Endothelial cell of hepatic sinusoid (primary cell): ENCODE measurements around the gene CCDC192.
"Not testable (repeated sequence)": the region's sequence is repeated elsewhere in the genome, so short reads cannot be mapped to it uniquely, and the experiment has no call there.

ENCODE experiments used
- in situ Hi-C: cut with HindIII; loops from 2 replicates; pipeline ENCODE4 v1.10.0; 2017; ENCODE audit warnings: low sequenced_read_pairs

Gene CCDC192

GRCh38 chr5:127697894-127698600, 5.1 kb upstream of the CCDC192 start:
- in situ Hi-C loops, result no loop called here

- in situ Hi-C loops, result no loop called here
Observed at GRCh38 chr5:127699416-127699815, 3.8 kb upstream of the CCDC192 start.

GRCh38 chr5:127700237-127700766, 2.9 kb upstream of the CCDC192 start:
- in situ Hi-C loops, result no loop called here

- in situ Hi-C loops, result no loop called here
Observed at GRCh38 chr5:127702434-127702833, 757 bp upstream of the CCDC192 start.

GRCh38 chr5:127705120-127705892, 2.1 kb downstream of the CCDC192 start:
- in situ Hi-C loops, result no loop called here

- in situ Hi-C loops, result no loop called here
Observed at GRCh38 chr5:127706691-127707090, 3.5 kb downstream of the CCDC192 start.

GRCh38 chr5:127707209-127707608, 4.0 kb downstream of the CCDC192 start:
- in situ Hi-C loops, result no loop called here

GRCh38 chr5:127713083-127713482, 9.9 kb downstream of the CCDC192 start:
- in situ Hi-C loops, result not testable (repeated sequence)

- in situ Hi-C loops, result no loop called here
Observed at GRCh38 chr5:127718181-127718580, 15.0 kb downstream of the CCDC192 start.

- in situ Hi-C loops, result loop anchor here (10.0 kb wide), 1 partner anchor 59 kb away; no protein-coding TSS in a partner anchor
Observed at GRCh38 chr5:127723571-127723970, 20.4 kb downstream of the CCDC192 start.

- in situ Hi-C loops, result loop anchor here (10.0 kb wide), 1 partner anchor 61 kb away; no protein-coding TSS in a partner anchor
Observed at GRCh38 chr5:127725673-127726072, 22.5 kb downstream of the CCDC192 start.

- in situ Hi-C loops, result no loop called here
Observed at GRCh38 chr5:127732963-127733362, 29.8 kb downstream of the CCDC192 start.

- in situ Hi-C loops, result not testable (repeated sequence)
Observed at GRCh38 chr5:127739348-127739747, 36.2 kb downstream of the CCDC192 start.

GRCh38 chr5:127739807-127740384, 36.7 kb downstream of the CCDC192 start:
- in situ Hi-C loops, result no loop called here

- in situ Hi-C loops, result no loop called here
Observed at GRCh38 chr5:127741412-127741811, 38.2 kb downstream of the CCDC192 start.

GRCh38 chr5:127744241-127744640, 41.0 kb downstream of the CCDC192 start:
- in situ Hi-C loops, result no loop called here

GRCh38 chr5:127746756-127747155, 43.6 kb downstream of the CCDC192 start:
- in situ Hi-C loops, result no loop called here

- in situ Hi-C loops, result loop anchor here (25.0 kb wide), 1 partner anchor 435 kb away; no protein-coding TSS in a partner anchor
Observed at GRCh38 chr5:127752503-127753265, 49.5 kb downstream of the CCDC192 start.

- in situ Hi-C loops, result loop anchor here (25.0 kb wide), 1 partner anchor 433 kb away; no protein-coding TSS in a partner anchor
Observed at GRCh38 chr5:127754259-127754658, 51.1 kb downstream of the CCDC192 start.

GRCh38 chr5:127754706-127755105, 51.5 kb downstream of the CCDC192 start:
- in situ Hi-C loops, result loop anchor here (25.0 kb wide), 1 partner anchor 433 kb away; no protein-coding TSS in a partner anchor
